Measurements from ENCODE around the gene MICAL2. TPM values are rescaled to one million over a fixed set of nuclear protein-coding genes. Genes with fewer than 3 reads are reported as not detected.

Gene MICAL2
- total and polyA plus RNA-seq, 10 of the 15 experiments (the other 5 are each of a cell fraction or from before 2014, with no cell fraction given): 0.90 to 5.6 (median 2.4) TPM

DNA sequence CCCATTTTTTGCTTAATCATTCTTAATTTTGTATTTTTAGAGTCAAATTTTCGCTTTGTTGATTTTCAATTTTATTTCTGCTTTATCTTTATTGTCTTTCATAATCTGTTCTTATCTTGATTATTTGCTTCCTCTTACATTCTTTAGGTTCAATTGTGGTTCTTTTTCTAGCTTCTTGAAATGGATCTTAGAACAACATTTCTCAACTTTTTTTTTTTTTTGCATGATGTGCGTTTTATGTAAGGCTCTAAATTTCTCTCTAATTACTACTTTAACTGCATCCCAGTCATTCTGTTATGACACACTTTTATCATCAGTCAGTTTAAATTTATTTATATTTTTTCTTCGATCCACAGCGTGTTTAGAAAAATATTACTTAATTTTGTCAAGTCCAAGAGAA, 201.7 kb downstream of the MICAL2 start (continued):
- TF ChIP-seq, protein P1, sequence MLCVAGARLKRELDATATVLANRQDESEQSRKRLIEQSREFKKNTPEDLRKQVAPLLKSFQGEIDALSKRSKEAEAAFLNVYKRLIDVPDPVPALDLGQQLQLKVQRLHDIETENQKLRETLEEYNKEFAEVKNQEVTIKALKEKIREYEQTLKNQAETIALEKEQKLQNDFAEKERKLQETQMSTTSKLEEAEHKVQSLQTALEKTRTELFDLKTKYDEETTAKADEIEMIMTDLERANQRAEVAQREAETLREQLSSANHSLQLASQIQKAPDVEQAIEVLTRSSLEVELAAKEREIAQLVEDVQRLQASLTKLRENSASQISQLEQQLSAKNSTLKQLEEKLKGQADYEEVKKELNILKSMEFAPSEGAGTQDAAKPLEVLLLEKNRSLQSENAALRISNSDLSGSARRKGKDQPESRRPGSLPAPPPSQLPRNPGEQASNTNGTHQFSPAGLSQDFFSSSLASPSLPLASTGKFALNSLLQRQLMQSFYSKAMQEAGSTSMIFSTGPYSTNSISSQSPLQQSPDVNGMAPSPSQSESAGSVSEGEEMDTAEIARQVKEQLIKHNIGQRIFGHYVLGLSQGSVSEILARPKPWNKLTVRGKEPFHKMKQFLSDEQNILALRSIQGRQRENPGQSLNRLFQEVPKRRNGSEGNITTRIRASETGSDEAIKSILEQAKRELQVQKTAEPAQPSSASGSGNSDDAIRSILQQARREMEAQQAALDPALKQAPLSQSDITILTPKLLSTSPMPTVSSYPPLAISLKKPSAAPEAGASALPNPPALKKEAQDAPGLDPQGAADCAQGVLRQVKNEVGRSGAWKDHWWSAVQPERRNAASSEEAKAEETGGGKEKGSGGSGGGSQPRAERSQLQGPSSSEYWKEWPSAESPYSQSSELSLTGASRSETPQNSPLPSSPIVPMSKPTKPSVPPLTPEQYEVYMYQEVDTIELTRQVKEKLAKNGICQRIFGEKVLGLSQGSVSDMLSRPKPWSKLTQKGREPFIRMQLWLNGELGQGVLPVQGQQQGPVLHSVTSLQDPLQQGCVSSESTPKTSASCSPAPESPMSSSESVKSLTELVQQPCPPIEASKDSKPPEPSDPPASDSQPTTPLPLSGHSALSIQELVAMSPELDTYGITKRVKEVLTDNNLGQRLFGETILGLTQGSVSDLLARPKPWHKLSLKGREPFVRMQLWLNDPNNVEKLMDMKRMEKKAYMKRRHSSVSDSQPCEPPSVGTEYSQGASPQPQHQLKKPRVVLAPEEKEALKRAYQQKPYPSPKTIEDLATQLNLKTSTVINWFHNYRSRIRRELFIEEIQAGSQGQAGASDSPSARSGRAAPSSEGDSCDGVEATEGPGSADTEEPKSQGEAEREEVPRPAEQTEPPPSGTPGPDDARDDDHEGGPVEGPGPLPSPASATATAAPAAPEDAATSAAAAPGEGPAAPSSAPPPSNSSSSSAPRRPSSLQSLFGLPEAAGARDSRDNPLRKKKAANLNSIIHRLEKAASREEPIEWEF (IDR thresholded peaks at IDR 0.05; ENCODE audit: insufficient replicate concordance, low read depth, low read length): no peak
- no peak for TF ChIP-seq MTA3 (IDR thresholded peaks at IDR 0.05; ENCODE audit: borderline replicate concordance, low read length)
- TF ChIP-seq RCOR1 (conservative IDR thresholded peaks at IDR 0.05; ENCODE audit: low read depth, low read length): no peak
- no peak for TF ChIP-seq IRF3 (IDR thresholded peaks at IDR 0.05)
- TF ChIP-seq CHD1 (IDR thresholded peaks at IDR 0.05; ENCODE audit: low read depth, low read length): no peak

Small RNAs within 50 kb of the gene (microRNA-seq; reads per million reads assigned to microRNA genes)
- not detected for gene MIR6124

Small RNAs within 50 kb of the gene (small RNA-seq; reads per million reads assigned to genes)
- gene MIR6124: not detected

Other genes starting within 250 kb of the MICAL2 start
- not detected in 2 replicates for gene DKK3, start 102.0 kb upstream of the MICAL2 start, total RNA-seq (2014; rRNA removed)
- not detected in 2 replicates for gene DKK3, start 102.0 kb upstream of the MICAL2 start, total RNA-seq (2014; rRNA removed; fragmentation: Illumina TruSeq; extraction: Trizol)
- gene DKK3, start 102.0 kb upstream of the MICAL2 start, total RNA-seq (2021): 0.15 and 0.43 TPM in 2 replicates
- 0.07 TPM in 1 of 2 replicates, not detected in the other for gene DKK3, start 102.0 kb upstream of the MICAL2 start, polyA plus RNA-seq (2011; rRNA removed)
- not detected in 2 replicates for gene DKK3, start 102.0 kb upstream of the MICAL2 start, polyA plus RNA-seq (2014; fragmentation: Illumina TruSeq; extraction: Trizol)
- not detected for gene DKK3, start 102.0 kb upstream of the MICAL2 start, polyA plus RNA-seq (2014; fragmentation: Nextera tagmentation; extraction: Ambion mirVana)
- gene DKK3, start 102.0 kb upstream of the MICAL2 start, polyA plus RNA-seq (2014; rRNA removed): not detected in 2 replicates
- gene DKK3, start 102.0 kb upstream of the MICAL2 start, polyA plus RNA-seq (2016; fragmentation: Nextera tagmentation; extraction: Ambion mirVana): under 1 TPM in 1 of 2 experiments, not detected in 1; 0.16 TPM